K562 (cell line): ENCODE results near the gene LGI4. TPM values are rescaled to one million over a fixed set of nuclear protein-coding genes. Genes with fewer than 3 reads are reported as not detected.

Experiments used
- ATAC-seq: fragments of 200-7000 bp; cut with Tn5 transposase; 3 replicates; pipeline ENCODE4 v1.9.1; 2020; ENCODE audit warnings: moderate library complexity
- BruUV-seq: library from RNA; stranded (reverse); fragments of 400-500 nt; replicated peaks from 2 replicates; lab custom pipeline; 2021; lab: Mats Ljungman, UMichigan
- CTCF ChIA-PET: fragments of 300-600 bp; formaldehyde crosslinking; extraction: SDS; loops from one replicate; lab custom pipeline; 2021; ENCODE audit warnings: low intra/inter-chr PET ratio; lab: Yijun Ruan, JAX
- POLR2A ChIA-PET: fragments of 300-600, 350-650 bp; sonication (Branson Sonifier 250); formaldehyde crosslinking; extraction: SDS; loops from one replicate; lab custom pipeline; 2021; ENCODE audit warnings: antibody characterized with exemption, inconsistent platforms; lab: Yijun Ruan, JAX
- DNase-seq, 4 experiments: peaks; one replicate each; pipeline versions ENCODE4 v3.0.0 to v3.0.0-alpha.2; 2011 to 2018; ENCODE audit warnings: low spot score in 3 of 4, mixed read lengths in 3 of 4; ENCODE audit errors: extremely low read depth in 1 of 4
- FAIRE-seq: peaks from 2 replicates; lab custom pipeline; 2011; peaks lifted over from hg19 to GRCh38; lab: Jason Lieb, UNC
- H2AFZ ChIP-seq: 2 replicates; pipeline ENCODE4 v1.6.0; 2011; ENCODE audit warnings: low read depth, low read length, control low read depth, inconsistent platforms
- H3K27ac ChIP-seq: fragments of 200-600 bp; 3 replicates; pipeline ENCODE4 v1.8.0; 2011; ENCODE audit warnings: low read depth, mild to moderate bottlenecking, control low read depth, inconsistent platforms, low read length, moderate library complexity, mixed read lengths; ENCODE audit errors: extremely low read depth
- H3K27me3 ChIP-seq, 2 experiments: fragments of 300-600 bp in 1 of 2; 2 replicates in 1 of 2; 3 replicates in 1 of 2; pipeline versions ENCODE4 v1.6.0 to v1.8.0; 2011; ENCODE audit warnings: inconsistent platforms in 2 of 2, low read length in 2 of 2, mild to moderate bottlenecking in 1 of 2, mixed read lengths in 1 of 2, moderate library complexity in 1 of 2; ENCODE audit not compliant: control insufficient read depth in 2 of 2, insufficient read depth in 2 of 2
- H3K36me3 ChIP-seq: fragments of 300-600 bp; 3 replicates; pipeline ENCODE4 v1.8.0; 2011; ENCODE audit warnings: mild to moderate bottlenecking, low read length, inconsistent platforms; ENCODE audit not compliant: control insufficient read depth, insufficient read depth
- H3K4me1 ChIP-seq, 2 experiments: fragments of 200-600 bp in 1 of 2; replicated peaks in 1 of 2; 2 replicates in 1 of 2; 3 replicates in 1 of 2; pipeline versions ENCODE4 v1.5.1 to v1.8.0; 2011; ENCODE audit warnings: inconsistent platforms in 2 of 2, low read length in 2 of 2, mild to moderate bottlenecking in 1 of 2, mixed read lengths in 1 of 2, moderate library complexity in 1 of 2; ENCODE audit not compliant: control insufficient read depth in 2 of 2, insufficient read depth in 2 of 2
- H3K4me2 ChIP-seq: 2 replicates; pipeline ENCODE4 v1.6.1; 2011; ENCODE audit warnings: low read length, control low read depth, inconsistent platforms, mixed read lengths; ENCODE audit not compliant: insufficient read depth
- H3K4me3 ChIP-seq: fragments of 200-600 bp; sonication (generic), shearing (Covaris generic); 2 replicates; pipeline ENCODE4 v1.5.1; 2016; ENCODE audit warnings: control low read depth, inconsistent platforms
- H3K79me2 ChIP-seq: fragments of 200-600 bp; 3 replicates; pipeline ENCODE4 v1.8.0; 2011; ENCODE audit warnings: low read length, inconsistent platforms; ENCODE audit not compliant: control insufficient read depth, insufficient read depth
- H3K9ac ChIP-seq, 2 experiments: 2 replicates each; pipeline versions ENCODE4 v1.6.0 to v1.6.1; 2011; ENCODE audit warnings: low read depth in 2 of 2, low read length in 2 of 2, control low read depth in 1 of 2, inconsistent platforms in 1 of 2, mild to moderate bottlenecking in 1 of 2, mixed read lengths in 1 of 2; ENCODE audit not compliant: insufficient read depth in 1 of 2
- H3K9me1 ChIP-seq: one replicate; pipeline ENCODE4 v1.6.0; 2011; ENCODE audit warnings: inconsistent platforms, mild to moderate bottlenecking, low read length, moderate library complexity; ENCODE audit not compliant: control insufficient read depth, insufficient read depth
- H3K9me3 ChIP-seq: replicated peaks from 2 replicates; pipeline ENCODE4 v1.5.1; 2011; ENCODE audit warnings: low read depth, low read length, inconsistent platforms; ENCODE audit not compliant: control insufficient read depth, insufficient read depth
- H4K20me1 ChIP-seq: replicated peaks from 2 replicates; pipeline ENCODE4 v1.6.1; 2011; ENCODE audit warnings: low read length, inconsistent platforms, mixed read lengths; ENCODE audit not compliant: control insufficient read depth, insufficient read depth
- ZNF121 ChIP-seq: sonication (generic); formaldehyde crosslinking; conservative IDR thresholded peaks from 2 replicates; pipeline ENCODE4 v1.8.0; 2022; ENCODE audit warnings: missing genetic modification reagents
- ZNF175 ChIP-seq: fragments of 200-800 bp; sonication (Bioruptor generic); IDR thresholded peaks from 2 replicates; pipeline ENCODE4 v1.6.1; 2016; ENCODE audit warnings: low read depth, mild to moderate bottlenecking, missing genetic modification characterization, missing compliant biosample characterization
- ZNF224 ChIP-seq: sonication (generic); formaldehyde crosslinking; IDR thresholded peaks from 2 replicates; pipeline ENCODE4 v1.8.0; 2022; ENCODE audit warnings: mild to moderate bottlenecking, missing genetic modification reagents
- ZNF384 ChIP-seq: IDR thresholded peaks from 2 replicates; pipeline ENCODE4 v1.6.1; 2012; ENCODE audit warnings: low read depth, low read length, improper control_type of control experiment
- WGBS: fragments of 100-300 bp; shearing (Covaris generic); methylation state at CpG from one replicate; pipeline ENCODE4 v1.1.6; 2016; ENCODE audit warnings: low coverage, mixed read lengths; ENCODE audit not compliant: insufficient coverage; ENCODE audit errors: missing lambda C conversion rate; 5-methylcytosine and 5-hydroxymethylcytosine counted together
- in situ Hi-C: fragments of 300-500 bp; cut with MboI; formaldehyde crosslinking; loops from 4 replicates; pipeline ENCODE4 v1.15.0; 2018; ENCODE audit warnings: inconsistent platforms, mixed read lengths
- intact Hi-C: fragments of 100-400 bp; cut with micrococcal nuclease; formaldehyde crosslinking; loops from 2 replicates; pipeline ENCODE4 v1.14.2; 2022
- polyA plus RNA-seq, 8 experiments: library from polyadenylated mRNA; depleted of rRNA in 4 of 8; stranded (reverse) in 5 of 8; unstranded in 3 of 8; fragments of >200 nt; fragmentation: Nextera tagmentation in 2 of 8; fragmentation: Illumina TruSeq in 1 of 8; extraction: Ambion mirVana in 2 of 8; extraction: Trizol in 1 of 8; gene quantifications; 2 replicates each; pipeline versions ENCODE4 v1.2.1 to v1.2.3, GENCODE V29; 2011 to 2014; ENCODE audit warnings: inconsistent platforms in 1 of 8, missing spikeins in 1 of 8
- total RNA-seq, 7 experiments: library from RNA; depleted of rRNA in 6 of 7; stranded (reverse); fragments of >200 nt in 6 of 7; fragmentation: Illumina TruSeq in 2 of 7; extraction: Trizol in 2 of 7; gene quantifications; 2 replicates each; pipeline versions ENCODE4 v1.2.1 to v1.2.3, GENCODE V29; 2011 to 2021; ENCODE audit warnings: low replicate concordance in 1 of 7

The LGI4 gene
- total and polyA plus RNA-seq, 9 of the 15 experiments (the other 6 are each of a cell fraction or from before 2014, with no cell fraction given): 0.14 to 0.30 (median 0.24) TPM; not detected in 4

GRCh38 chr19:35099155-35099896 is 35.5 kb downstream of the LGI4 start:
- Histone ChIP-seq H3K9me3 (no peaks in the 10 kb centered on the region), H3K79me2 (no peaks in the 10 kb centered on the region), H3K27me3 (no peaks in the 10 kb centered on the region), H3K9ac (peak overlapping the region in 1 of 2 experiments; percentile 64; a peak in 2 of 4 replicates), H3K9me1 (no peaks in the 10 kb centered on the region)
- no peak; the same call in 2 of the 3 replicates for ATAC-seq
- CTCF ChIA-PET: no interaction called here
- in situ Hi-C loops: no loop called here
- TF ChIP-seq ZNF384: 0 out of 2 replicates have a peak, but pooled peaks have one; percentile 18
- TF ChIP-seq ZNF175 (CRISPR knock-in tag): no peak
- TF ChIP-seq ZNF224 (CRISPR knock-in tag): no peak
- peak; percentile 91 for TF ChIP-seq ZNF121
- TF ChIP-seq, all 486 proteins: peak for 2
- Histone ChIP-seq H4K20me1 (no peaks in the 10 kb centered on the region), H3K4me2 (no peak overlapping the region), H2AFZ (no peak overlapping the region), H3K4me3 (no peak overlapping the region), H3K27ac (no peak overlapping the region), H3K36me3 (no peaks in the 10 kb centered on the region), H3K4me1 (peaks cover 2 to 30% of the 10 kb centered on the region in 2 experiments; a peak in 3 of 5 replicates)
- POLR2A ChIA-PET: interaction anchor here (1.4 to 2.0 kb wide), 2 partner anchors 12 to 13 kb away, joined by 3 to 6 read pairs; no protein-coding TSS in a partner anchor
- WGBS: 44% methylated on average over 20 of the region's 21 CpGs
- intact Hi-C loops: loop anchor here (10.0 kb wide), 1 partner anchor 55 kb away; the partner anchor contains the start of gene HPN
- FAIRE-seq (no peak), DNase-seq (no peak)
- no TSS peak for BruUV-seq
